GM12873 (cell line): Measurements from ENCODE around the gene CACNA1G.

Experiments
- CTCF ChIP-seq: IDR thresholded peaks from 2 replicates; pipeline ENCODE4 v1.5.1; 2012; ENCODE audit warnings: low read depth, mild to moderate bottlenecking, moderate library complexity, low read length, control low read depth; ENCODE audit not compliant: insufficient read depth; ENCODE audit errors: missing control alignments

The CACNA1G gene

GRCh38 chr17:50661795-50662391, 101.4 kb downstream of the CACNA1G start:
- no peak for TF ChIP-seq CTCF

GRCh38 chr17:50662632-50663225, 102.2 kb downstream of the CACNA1G start:
- no peak for TF ChIP-seq CTCF

- TF ChIP-seq CTCF, result no peak
Observed at GRCh38 chr17:50663812-50664374, 103.4 kb downstream of the CACNA1G start.

- no peak for TF ChIP-seq CTCF
Observed at GRCh38 chr17:50664788-50665458, 104.4 kb downstream of the CACNA1G start.

- TF ChIP-seq CTCF, result no peak
Observed at GRCh38 chr17:50665838-50666237, 105.3 kb downstream of the CACNA1G start.

- no peak for TF ChIP-seq CTCF
Observed at GRCh38 chr17:50666316-50666715, 105.8 kb downstream of the CACNA1G start.
